ENCODE data around the gene RIPPLY3. TPM values are rescaled to one million over a fixed set of nuclear protein-coding genes. Genes with fewer than 3 reads are reported as not detected.

RIPPLY3 gene
- total RNA-seq, 1 donor from 2014 or later = 0.20 TPM

DNA sequence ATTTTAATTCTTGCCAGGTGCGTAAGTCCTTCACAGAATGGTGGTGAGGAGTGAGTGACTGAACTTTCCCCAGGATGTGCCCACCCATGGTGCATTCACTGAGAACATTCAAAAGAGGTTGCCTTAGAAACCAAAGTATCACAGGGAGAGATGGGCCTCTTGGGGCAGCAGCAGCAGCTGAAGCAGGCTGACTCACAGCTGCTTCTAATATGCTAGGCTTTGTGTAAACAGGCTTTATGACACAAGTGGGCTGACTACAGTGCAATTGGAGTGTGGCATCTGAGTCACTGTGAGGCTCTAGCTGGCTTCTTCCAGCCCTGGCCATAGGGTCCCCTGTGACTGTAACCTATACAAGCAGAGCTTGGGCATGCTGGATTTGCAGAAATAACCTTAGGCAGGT lies 53.8 kb downstream of the RIPPLY3 start:
- peak; percentile 22 for DNase-seq (ENCODE audit: low spot score)

DNA sequence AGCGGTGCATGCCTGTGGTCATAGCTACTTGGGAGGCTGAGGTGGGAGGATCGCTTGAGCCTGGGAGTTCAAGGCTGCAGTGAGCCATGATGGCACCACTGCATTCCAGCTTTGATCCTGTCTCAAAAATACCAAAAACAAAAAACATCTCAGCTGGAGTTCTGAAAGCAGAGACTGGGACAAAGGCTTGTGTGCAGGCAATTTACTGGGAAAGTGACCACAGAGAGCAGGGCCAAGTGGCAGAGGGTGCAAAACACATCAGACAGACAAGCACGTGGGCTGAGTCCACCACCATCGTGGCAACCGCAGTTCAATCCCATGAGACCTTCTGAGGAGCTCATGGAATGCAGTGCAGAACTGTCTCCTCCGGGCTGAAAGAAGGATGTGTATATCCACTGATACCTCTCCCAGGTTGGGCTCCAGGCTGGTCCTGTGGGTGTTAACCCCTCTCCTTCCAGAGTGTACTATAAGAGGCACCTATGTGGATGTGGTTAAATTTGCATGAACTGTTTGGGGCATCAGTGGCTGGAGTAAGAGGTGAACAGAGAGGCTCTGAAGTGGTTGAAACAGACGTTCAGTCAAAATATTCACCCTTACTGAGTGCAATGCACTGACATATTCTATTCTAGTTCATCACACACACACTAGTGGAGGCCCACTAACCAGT lies 55.6 kb downstream of the RIPPLY3 start:
- no peak for DNase-seq (ENCODE audit: low spot score)

DNA sequence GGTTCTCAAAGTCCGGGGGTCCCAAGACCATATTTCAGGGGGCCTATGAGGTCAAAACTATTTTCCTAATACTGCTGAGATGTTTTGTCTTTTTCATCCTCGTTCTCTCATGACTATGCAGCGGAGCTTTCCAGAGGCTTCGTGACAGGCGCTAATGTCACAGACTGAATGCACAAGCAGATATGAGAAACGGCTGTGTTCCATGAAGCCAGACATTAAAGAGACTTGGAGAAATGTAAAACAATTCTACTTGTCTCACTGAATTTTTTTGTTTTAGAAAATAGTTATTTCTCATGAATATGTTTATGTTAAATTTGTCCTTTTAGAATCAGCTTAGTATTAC lies 56.1 kb downstream of the RIPPLY3 start:
- no peak for DNase-seq (ENCODE audit: low spot score)

DNA sequence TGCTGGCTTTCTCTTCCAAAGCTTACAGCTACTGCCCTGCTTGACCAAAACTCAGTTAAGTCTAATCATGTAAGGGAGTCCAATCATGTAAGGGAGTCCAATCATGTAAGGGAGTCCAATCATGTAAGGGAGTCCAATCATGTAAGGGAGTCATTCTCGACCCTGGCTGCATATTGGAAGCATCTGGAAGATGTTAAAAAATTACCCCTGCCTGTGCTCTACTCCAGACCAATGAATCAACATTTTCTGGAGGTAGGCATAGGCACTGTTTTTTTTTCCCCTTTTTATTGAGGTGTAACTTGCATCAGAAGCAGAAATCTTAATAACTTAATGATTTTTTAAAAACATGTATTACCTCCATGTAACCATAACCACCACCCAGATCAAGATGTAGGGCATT lies 56.9 kb downstream of the RIPPLY3 start:
- no peak for DNase-seq (ENCODE audit: low spot score)

DNA sequence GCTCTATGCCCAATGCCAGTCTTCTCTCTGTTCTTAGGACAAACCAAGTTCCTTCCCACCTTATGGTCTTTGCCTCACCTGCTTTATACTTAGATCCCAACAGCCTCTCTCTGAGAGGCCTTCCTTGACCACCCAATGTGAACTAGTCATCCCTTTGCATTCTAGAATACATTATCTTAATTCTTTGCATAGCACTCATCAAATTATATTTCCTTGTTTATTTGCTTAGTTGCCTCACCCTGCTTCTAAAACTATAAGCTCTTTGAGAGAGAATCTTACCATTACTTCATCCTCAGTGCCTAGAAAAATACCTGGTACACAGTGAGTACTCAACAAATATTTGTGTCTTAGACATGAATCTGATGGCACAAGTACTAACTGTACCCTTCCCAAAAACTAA lies 58.3 kb downstream of the RIPPLY3 start:
- DNase-seq (ENCODE audit: low spot score) = no peak

DNA sequence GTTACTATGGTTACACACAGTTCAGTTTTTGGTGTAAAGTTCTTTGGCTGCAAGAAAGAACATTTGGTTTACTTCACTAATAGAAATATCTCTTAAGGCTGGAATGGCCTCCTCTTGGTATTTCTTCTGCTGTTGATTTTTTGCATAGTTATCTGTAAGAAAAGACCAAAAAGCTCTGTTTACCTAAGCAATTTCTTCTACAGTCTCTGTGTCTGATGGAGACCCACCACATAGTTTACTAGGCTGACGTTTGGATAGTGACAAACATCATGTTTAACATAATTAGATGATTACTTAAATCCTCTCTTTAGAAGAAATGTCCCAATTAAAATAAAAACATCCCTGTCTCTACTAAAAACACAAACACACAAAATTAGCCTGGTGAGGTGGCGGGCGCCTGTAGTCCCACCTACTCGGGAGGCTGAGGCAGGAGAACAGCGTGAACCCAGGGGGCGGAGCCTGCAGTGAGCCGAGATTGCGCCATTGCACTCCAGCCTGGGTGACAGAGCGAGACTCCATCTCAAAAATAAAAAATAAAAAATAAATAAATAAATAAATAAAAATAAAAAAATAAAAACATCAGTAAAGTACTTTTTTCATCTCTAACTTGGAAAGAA lies 59.2 kb downstream of the RIPPLY3 start:
- no peak for DNase-seq (ENCODE audit: low spot score)

Other genes with a start within 250 kb of the RIPPLY3 start
- 15.5 TPM for gene HLCS, start 40.0 kb upstream of the RIPPLY3 start, total RNA-seq
- gene PIGP, start 66.4 kb downstream of the RIPPLY3 start, total RNA-seq = 28.3 TPM
- gene TTC3, start 66.6 kb downstream of the RIPPLY3 start, total RNA-seq = 103 TPM